IMR-90 (cell line): Measurements from ENCODE around the gene TNFSF9. TPM values are rescaled to one million over a fixed set of nuclear protein-coding genes. Genes with fewer than 3 reads are reported as not detected.
"Not testable (repeated sequence)": the region's sequence is repeated elsewhere in the genome, so short reads cannot be mapped to it uniquely, and the experiment has no call there.

Experiments
- ATAC-seq: fragments of 200-7000 bp; cut with Tn5 transposase; 2 replicates; pipeline ENCODE4 v1.9.1; 2020; ENCODE audit warnings: low read depth, mild to moderate bottlenecking, moderate library complexity
- BruUV-seq: library from RNA; stranded (reverse); fragments of 400-500 nt; replicated peaks from 2 replicates; lab custom pipeline; 2021; lab: Mats Ljungman, UMichigan
- CTCF ChIA-PET: fragments of 300-600 bp; formaldehyde crosslinking; extraction: SDS; loops from one replicate; lab custom pipeline; 2021; ENCODE audit warnings: antibody characterized with exemption; lab: Yijun Ruan, JAX
- POLR2A ChIA-PET: fragments of 300-600 bp; sonication (Branson Sonifier 250); formaldehyde crosslinking; loops from one replicate; lab custom pipeline; 2022; ENCODE audit warnings: antibody characterized with exemption; ENCODE audit not compliant: unreplicated experiment; lab: Charles Lee
- DNase-seq: peaks from one replicate; pipeline ENCODE4 v3.0.0; 2013
- H2AFZ ChIP-seq: replicated peaks from 2 replicates; pipeline ENCODE3; 2013; ENCODE audit warnings: low read length, mild to moderate bottlenecking; ENCODE audit not compliant: poor library complexity
- H2AK5ac ChIP-seq: 2 replicates; pipeline ENCODE4 v1.6.1; 2013; ENCODE audit warnings: low read depth, low read length, inconsistent platforms
- H2AK9ac ChIP-seq: replicated peaks from 2 replicates; pipeline ENCODE3; 2013; ENCODE audit warnings: mild to moderate bottlenecking, low read depth, low read length, moderate library complexity; ENCODE audit not compliant: poor library complexity
- H2BK120ac ChIP-seq: 2 replicates; pipeline ENCODE4 v1.6.1; 2013; ENCODE audit warnings: low read depth, low read length, inconsistent platforms
- H2BK15ac ChIP-seq: 3 replicates; pipeline ENCODE4 v1.6.1; 2013; ENCODE audit warnings: low read depth, low read length, inconsistent platforms
- H2BK20ac ChIP-seq: 2 replicates; pipeline ENCODE4 v1.6.1; 2013; ENCODE audit warnings: low read depth, mild to moderate bottlenecking, inconsistent platforms, low read length, moderate library complexity
- H2BK5ac ChIP-seq: 2 replicates; pipeline ENCODE4 v1.6.1; 2013; ENCODE audit warnings: mild to moderate bottlenecking, low read depth, low read length, inconsistent platforms; ENCODE audit not compliant: poor library complexity, severe bottlenecking
- H3K14ac ChIP-seq: replicated peaks from 2 replicates; pipeline ENCODE4 v1.6.1; 2013; ENCODE audit warnings: low read depth, low read length, inconsistent platforms
- H3K18ac ChIP-seq: 2 replicates; pipeline ENCODE4 v1.6.1; 2013; ENCODE audit warnings: low read depth, low read length, control low read depth
- H3K23ac ChIP-seq: 2 replicates; pipeline ENCODE4 v1.6.1; 2013; ENCODE audit warnings: low read depth, low read length, inconsistent platforms
- H3K27ac ChIP-seq: 2 replicates; pipeline ENCODE4 v1.5.1; 2013; ENCODE audit warnings: mild to moderate bottlenecking, control low read depth, low read length; ENCODE audit not compliant: insufficient read depth
- H3K27me3 ChIP-seq: 2 replicates; pipeline ENCODE4 v1.6.1; 2013; ENCODE audit warnings: low read length; ENCODE audit not compliant: control insufficient read depth, insufficient read depth
- H3K36me3 ChIP-seq: 2 replicates; pipeline ENCODE4 v1.6.1; 2013; ENCODE audit warnings: low read length, mixed read lengths; ENCODE audit not compliant: control insufficient read depth, insufficient read depth
- H3K4ac ChIP-seq: 2 replicates; pipeline ENCODE4 v1.6.1; 2013; ENCODE audit warnings: low read depth, low read length, inconsistent platforms
- H3K4me1 ChIP-seq: 2 replicates; pipeline ENCODE4 v1.6.1; 2013; ENCODE audit warnings: low read length, mixed read lengths; ENCODE audit not compliant: control insufficient read depth, insufficient read depth
- H3K4me2 ChIP-seq: 2 replicates; pipeline ENCODE4 v1.6.1; 2013; ENCODE audit warnings: low read depth, mild to moderate bottlenecking, control low read depth, low read length, moderate library complexity
- H3K4me3 ChIP-seq: 2 replicates; pipeline ENCODE4 v1.5.1; 2013; ENCODE audit warnings: low read depth, mild to moderate bottlenecking, control low read depth, low read length, moderate library complexity; ENCODE audit not compliant: insufficient read depth
- H3K56ac ChIP-seq: 2 replicates; pipeline ENCODE4 v1.6.1; 2013; ENCODE audit warnings: low read length, inconsistent platforms; ENCODE audit not compliant: insufficient read depth; ENCODE audit errors: extremely low read depth
- H3K79me1 ChIP-seq, 2 experiments: 2 replicates each; pipeline ENCODE4 v1.6.1; 2013; ENCODE audit warnings: low read length in 2 of 2, inconsistent platforms in 1 of 2, low read depth in 1 of 2
- H3K9ac ChIP-seq: 2 replicates; pipeline ENCODE4 v1.6.1; 2013; ENCODE audit warnings: low read depth, low read length, control low read depth
- H3K9me1 ChIP-seq: 2 replicates; pipeline ENCODE4 v1.6.1; 2013; ENCODE audit warnings: low read length, inconsistent platforms; ENCODE audit not compliant: insufficient read depth
- H3K9me3 ChIP-seq: 2 replicates; pipeline ENCODE4 v1.6.1; 2013; ENCODE audit warnings: low read length; ENCODE audit not compliant: control insufficient read depth, insufficient read depth
- H4K20me1 ChIP-seq: 2 replicates; pipeline ENCODE4 v1.6.1; 2013; ENCODE audit warnings: low read length, inconsistent platforms; ENCODE audit not compliant: insufficient read depth
- H4K5ac ChIP-seq: 2 replicates; pipeline ENCODE4 v1.6.1; 2013; ENCODE audit warnings: mild to moderate bottlenecking, low read depth, low read length, control low read depth
- H4K8ac ChIP-seq, 2 experiments: 2 replicates each; pipeline ENCODE4 v1.6.1; 2013; ENCODE audit warnings: low read depth in 2 of 2, low read length in 2 of 2, control low read depth in 1 of 2, inconsistent platforms in 1 of 2
- H4K91ac ChIP-seq: 2 replicates; pipeline ENCODE4 v1.6.1; 2013; ENCODE audit warnings: low read depth, low read length, inconsistent platforms; ENCODE audit not compliant: insufficient read depth
- BHLHE40 ChIP-seq: fragments of 150-350 bp; IDR thresholded peaks from 2 replicates; pipeline ENCODE4 v1.6.1; 2016; ENCODE audit warnings: mild to moderate bottlenecking, low read depth, low read length
- CEBPB ChIP-seq: IDR thresholded peaks from 2 replicates; pipeline ENCODE4 v1.6.1; 2012; ENCODE audit warnings: low read depth, low read length, improper control_type of control experiment
- CHD1 ChIP-seq: IDR thresholded peaks from 2 replicates; pipeline ENCODE4 v1.6.1; 2012; ENCODE audit warnings: low read depth, low read length, improper control_type of control experiment
- POLR2A ChIP-seq: IDR thresholded peaks from 2 replicates; pipeline ENCODE4 v1.6.1; 2012; ENCODE audit warnings: mild to moderate bottlenecking, low read depth, low read length
- RAD21 ChIP-seq: IDR thresholded peaks from 2 replicates; pipeline ENCODE4 v1.6.1; 2012; ENCODE audit warnings: low read length, improper control_type of control experiment
- RCOR1 ChIP-seq: IDR thresholded peaks from 2 replicates; pipeline ENCODE4 v1.6.1; 2012; ENCODE audit warnings: mild to moderate bottlenecking, low read length, improper control_type of control experiment; ENCODE audit not compliant: insufficient replicate concordance
- SMC3 ChIP-seq: fragments of 150-350 bp; IDR thresholded peaks from 2 replicates; pipeline ENCODE4 v1.6.1; 2016; ENCODE audit warnings: low read depth, mild to moderate bottlenecking, antibody characterized with exemption, low read length, moderate library complexity
- WGBS, 2 experiments: methylation state at CpG; one replicate each; pipeline versions ENCODE4 v1.1.5 to v1.1.7; 2013; ENCODE audit warnings: missing lambda C conversion rate in 2 of 2; ENCODE audit not compliant: insufficient read length in 1 of 2; ENCODE audit errors: extremely low coverage in 2 of 2; 5-methylcytosine and 5-hydroxymethylcytosine counted together
- dilution Hi-C: fragments of 300-500 bp; cut with HindIII; formaldehyde crosslinking; loops from one replicate; pipeline ENCODE4 v1.14.3; 2018; ENCODE audit warnings: low sequenced_read_pairs; ENCODE audit not compliant: unreplicated experiment
- in situ Hi-C: fragments of 300-500 bp; cut with MboI; formaldehyde crosslinking; loops from 3 replicates; pipeline ENCODE4 v1.14.3; 2019; ENCODE audit warnings: low sequenced_read_pairs, inconsistent platforms, mixed read lengths
- intact Hi-C: fragments of 100-400 bp; cut with micrococcal nuclease; formaldehyde crosslinking; loops from 2 replicates; pipeline ENCODE4 v1.10.0; 2022
- polyA plus RNA-seq, 3 experiments: library from polyadenylated mRNA; depleted of rRNA; stranded (reverse); fragments of >200 nt; gene quantifications; 2 replicates each; pipeline ENCODE4 v1.2.3, GENCODE V29; 2012; ENCODE audit warnings: low replicate concordance in 1 of 3
- total RNA-seq: library from RNA; depleted of rRNA; stranded (reverse); fragments of >200 nt; gene quantifications from 2 replicates; pipeline ENCODE4 v1.2.3, GENCODE V29; 2012

TNFSF9 gene
- total and polyA plus RNA-seq, 2 of the 4 experiments (the other 2 are of a cell fraction) = 0.10 TPM; not detected in 1

DNA sequence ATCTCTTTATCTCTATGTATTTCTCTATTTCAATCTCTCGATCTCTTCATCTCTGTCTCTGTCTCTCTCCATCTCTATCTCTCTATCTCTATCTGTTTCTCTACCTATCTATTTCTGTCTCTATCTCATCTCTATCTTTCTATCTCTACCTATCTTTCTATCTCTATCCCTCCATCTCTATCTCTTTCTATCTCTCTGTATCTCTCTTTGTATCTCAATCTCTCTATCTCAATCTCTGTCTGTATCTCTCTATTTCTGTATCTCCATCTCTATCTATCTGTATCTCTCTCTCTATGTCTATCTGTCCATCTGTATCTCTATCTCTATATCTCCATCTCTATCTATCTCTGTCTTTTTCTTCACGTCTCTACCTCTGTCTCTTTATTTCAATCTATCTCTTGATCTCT, 25.2 kb downstream of the TNFSF9 start (continued):
- no peak for TF ChIP-seq RAD21
- TF ChIP-seq CHD1 = no peak
- TF ChIP-seq POLR2A = no peak
- TF ChIP-seq SMC3 = no peak
- no peak for TF ChIP-seq RCOR1

DNA sequence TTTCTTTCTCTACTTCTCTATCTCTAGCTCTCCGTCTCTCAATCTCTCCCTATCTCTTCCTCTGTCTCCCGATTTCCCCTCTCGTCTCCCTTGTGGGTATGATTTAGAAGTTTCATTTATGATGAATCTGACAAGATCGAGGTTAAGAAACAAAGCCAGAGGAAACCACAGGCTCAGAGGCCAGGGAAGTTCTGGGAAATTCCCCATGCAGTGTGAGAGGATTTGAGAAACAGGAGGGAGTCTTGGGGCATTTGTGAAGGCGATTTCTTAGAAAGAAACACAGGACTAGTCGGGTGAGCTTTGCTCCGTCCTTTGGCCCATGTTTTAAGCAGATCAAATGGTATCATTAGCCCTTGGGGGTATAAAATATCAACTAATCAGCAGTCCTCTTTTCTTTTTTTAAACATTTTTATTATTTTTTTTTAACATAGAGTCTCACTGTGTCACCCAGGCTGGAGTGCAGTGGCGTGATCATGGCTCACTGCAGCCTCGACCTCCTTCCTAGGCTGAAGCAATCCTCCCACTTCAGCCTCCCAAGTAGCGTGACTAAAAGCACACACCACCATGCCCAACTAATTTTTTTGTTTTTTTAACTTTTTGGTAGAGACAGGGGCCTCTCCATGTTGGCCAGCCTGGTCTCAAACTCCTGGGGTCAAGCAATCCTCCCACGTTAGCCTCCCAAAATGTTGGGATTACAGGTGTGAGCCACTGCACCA, 25.8 kb downstream of the TNFSF9 start:
- Histone ChIP-seq H4K91ac (no peak overlapping the region), H2AK5ac (no peak overlapping the region), H3K23ac (no peak overlapping the region), H3K18ac (no peak overlapping the region), H2BK5ac (no peak overlapping the region), H3K9me1 (no peaks in the 10 kb centered on the region), H3K27ac (no peak overlapping the region), H4K5ac (no peak overlapping the region), H2BK15ac (no peak overlapping the region), H2BK20ac (no peak overlapping the region), H3K4ac (no peak overlapping the region), H3K4me2 (no peak overlapping the region), H3K56ac (no peak overlapping the region), H2AFZ (no peak overlapping the region), H4K20me1 (no peaks in the 10 kb centered on the region), H3K9ac (no peak overlapping the region), H3K4me1 (no peaks in the 10 kb centered on the region), H3K36me3 (no peaks in the 10 kb centered on the region), H3K4me3 (no peak overlapping the region), H3K27me3 (no peaks in the 10 kb centered on the region), H2AK9ac (no peak overlapping the region), H3K9me3 (no peaks in the 10 kb centered on the region), H3K14ac (no peak overlapping the region), H3K79me1 (no peaks in the 10 kb centered on the region), H2BK120ac (no peak overlapping the region), H4K8ac (no peak overlapping the region)
- ATAC-seq (no peak), DNase-seq (no peak)
- intact Hi-C loops (no loop called here), in situ Hi-C loops (no loop called here), dilution Hi-C loops (no loop called here)
- no TSS peak for BruUV-seq
- WGBS, 2 experiments = 80% methylated on average over 1 of the region's 11 CpGs; no CpG with 5 or more reads in 1 of the 2 experiments
- CTCF ChIA-PET = no interaction called here
- TF ChIP-seq POLR2A (no peak), BHLHE40 (no peak), CEBPB (no peak), CHD1 (no peak), RCOR1 (no peak)
- POLR2A ChIA-PET = no interaction called here

DNA sequence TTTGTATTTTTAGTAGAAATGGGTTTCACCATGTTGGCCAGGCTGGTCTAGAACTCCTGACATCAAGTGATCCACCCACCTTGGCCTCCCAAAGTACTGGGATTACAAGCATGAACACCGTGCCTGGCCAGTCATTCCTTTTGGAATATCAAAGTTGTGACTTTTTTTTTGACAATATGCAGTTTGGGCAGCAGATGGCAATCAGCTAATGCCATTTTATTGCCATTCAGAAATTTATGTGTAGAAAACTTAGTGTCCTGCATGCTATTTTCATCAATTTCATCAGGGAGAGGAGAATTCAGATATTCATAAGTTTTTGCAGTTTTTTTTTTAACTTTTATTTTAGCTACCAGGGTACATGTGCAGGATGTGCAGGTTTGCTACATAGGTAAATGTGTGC, 31.6 kb downstream of the TNFSF9 start:
- intact Hi-C loops, BruUV-seq, POLR2A ChIA-PET, H3K79me1 ChIP-seq, H3K27me3 ChIP-seq, H3K9ac ChIP-seq, H2AFZ ChIP-seq, H2AK9ac ChIP-seq, H3K23ac ChIP-seq, dilution Hi-C loops, H3K18ac ChIP-seq, H2BK5ac ChIP-seq, H3K4ac ChIP-seq, H4K8ac ChIP-seq, H2BK120ac ChIP-seq, H2BK20ac ChIP-seq, H3K14ac ChIP-seq, H4K91ac ChIP-seq, H4K5ac ChIP-seq, H3K56ac ChIP-seq, CTCF ChIA-PET, H3K4me1 ChIP-seq, H2AK5ac ChIP-seq, H4K20me1 ChIP-seq, H3K4me2 ChIP-seq, H3K27ac ChIP-seq, H3K4me3 ChIP-seq, H3K9me3 ChIP-seq, in situ Hi-C loops, ATAC-seq, DNase-seq, H3K9me1 ChIP-seq, H2BK15ac ChIP-seq, H3K36me3 ChIP-seq: not testable (repeated sequence)
- no CpG with 5 or more reads among the region's 1 CpG for WGBS, 2 experiments
